Uterus (tissue), 4 donors: ENCODE results near the gene KREMEN2. TPM values are rescaled to one million over a fixed set of nuclear protein-coding genes. Genes with fewer than 3 reads are reported as not detected.

ENCODE experiments used
- DNase-seq, 2 donors: peaks; one replicate each; pipeline ENCODE4 v3.0.0-alpha.2; 2019 to 2020
- H3K27ac ChIP-seq, 2 donors: fragments of 200-600 bp; sonication (generic); 1 replicate in 1 of 2; 2 replicates in 1 of 2; pipeline ENCODE4 v1.5.1; 2016 to 2018
- H3K27me3 ChIP-seq, 2 donors: fragments of 200-600 bp; sonication (generic); one replicate each; pipeline ENCODE4 v1.5.1; 2018 to 2019; ENCODE audit warnings: control low read depth in 1 of 2
- H3K36me3 ChIP-seq, 2 donors: fragments of 200-600 bp; sonication (generic); one replicate each; pipeline ENCODE4 v1.5.1; 2019; ENCODE audit warnings: control low read depth in 1 of 2
- H3K4me1 ChIP-seq, 2 donors: fragments of 200-600 bp; sonication (generic); one replicate each; pipeline ENCODE4 v1.5.1; 2018 to 2019; ENCODE audit warnings: control low read depth in 1 of 2
- H3K4me3 ChIP-seq, 2 donors: fragments of 200-600 bp; sonication (generic); 1 replicate in 1 of 2; 2 replicates in 1 of 2; pipeline ENCODE4 v1.5.1; 2018 to 2019; ENCODE audit warnings: mild to moderate bottlenecking in 1 of 2
- H3K9me3 ChIP-seq, 2 donors: fragments of 200-600 bp; sonication (generic); one replicate each; pipeline ENCODE4 v1.5.1; 2019; ENCODE audit warnings: control low read depth in 1 of 2
- POLR2A ChIP-seq, 2 donors: fragments of 450-650 bp; IDR thresholded peaks; one replicate each; pipeline ENCODE4 v1.6.1; 2016; ENCODE audit warnings: antibody characterized with exemption in 2 of 2, mild to moderate bottlenecking in 1 of 2, moderate library complexity in 1 of 2
- intact Hi-C: fragments of 100-400 bp; cut with DNase I; formaldehyde crosslinking; loops from one replicate; pipeline ENCODE4 v1.15.1; 2023; ENCODE audit warnings: low total_unique reads
- total RNA-seq, 4 donors: library from RNA; depleted of rRNA in 3 of 4; stranded (reverse); fragments of >200 nt in 3 of 4; gene quantifications; one replicate each; pipeline versions ENCODE4 v1.1.0 to v1.2.4, GENCODE V29; 2014 to 2023
- TF ChIP-seq, protein P1 (sequence below), 4 experiments: fragments of 200-600 bp in 2 of 4; fragments of 450-650 bp in 2 of 4; sonication (generic) in 2 of 4; IDR thresholded peaks; one replicate each; pipeline ENCODE4 v1.5.1; 2016 to 2019; ENCODE audit warnings: antibody characterized with exemption in 4 of 4, mild to moderate bottlenecking in 2 of 4, moderate library complexity in 1 of 4
- donor health status: DM: yes; HTN: yes; CAD: no.

KREMEN2 gene
- total RNA-seq, 4 donors from 2014 or later: 0.41 TPM; not detected in 3

DNA sequence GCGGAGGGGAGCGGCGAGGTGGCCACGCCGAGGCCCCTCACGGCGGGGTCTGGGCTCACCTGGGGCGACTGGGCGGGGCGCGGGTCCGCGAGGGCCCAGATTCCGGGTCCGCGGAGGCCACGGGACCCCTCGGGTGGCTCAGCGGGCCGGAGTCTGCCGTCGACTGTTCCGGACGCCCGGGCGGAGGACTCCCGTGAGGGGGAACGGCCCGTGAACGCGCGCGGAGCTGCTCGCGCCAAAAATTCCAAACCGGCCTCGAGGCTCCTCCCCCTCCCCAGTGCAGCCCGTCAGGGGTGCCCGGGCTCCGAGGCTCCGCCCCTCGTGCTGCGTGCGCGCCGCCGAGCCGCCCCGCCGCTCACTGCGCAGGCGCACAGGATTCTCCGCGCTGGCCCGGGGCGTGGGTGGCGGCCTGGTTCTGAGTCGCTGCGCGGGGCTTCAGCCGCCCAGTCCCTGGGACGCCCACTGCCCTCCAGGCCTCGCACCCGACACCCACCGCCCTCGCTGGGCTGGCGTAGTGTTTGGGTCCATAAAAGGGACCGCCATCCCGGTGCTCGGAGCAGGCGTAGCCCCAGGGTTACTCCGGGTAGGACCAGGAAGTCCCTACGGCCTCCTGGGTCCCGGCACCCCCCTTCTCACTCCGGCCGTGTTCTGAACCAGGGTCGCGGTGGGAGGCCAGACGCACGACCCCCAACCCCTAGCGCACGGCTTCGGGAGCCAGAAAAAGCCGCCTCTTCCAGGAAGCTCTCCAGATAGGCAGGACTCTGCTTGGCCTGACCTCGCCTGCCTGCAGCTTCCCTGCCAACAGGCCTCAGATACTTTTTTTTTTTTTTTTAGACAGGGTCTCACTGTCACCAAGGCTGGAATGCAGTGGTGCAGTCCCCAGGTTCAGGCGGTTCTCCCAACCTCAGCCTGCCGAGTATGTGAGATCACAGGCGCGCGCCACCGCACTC is 16.4 kb downstream of the KREMEN2 start, which contains the start of gene PKMYT1:
Gene PKMYT1 (minus strand): TSS at position 220 of the 950 bp plus-strand sequence. CDS start 789 bp downstream, outside the sequence.
- peak; percentile 72 to 98 for TF ChIP-seq POLR2A (IDR thresholded peaks at IDR 0.05)
- TF ChIP-seq, protein P1, sequence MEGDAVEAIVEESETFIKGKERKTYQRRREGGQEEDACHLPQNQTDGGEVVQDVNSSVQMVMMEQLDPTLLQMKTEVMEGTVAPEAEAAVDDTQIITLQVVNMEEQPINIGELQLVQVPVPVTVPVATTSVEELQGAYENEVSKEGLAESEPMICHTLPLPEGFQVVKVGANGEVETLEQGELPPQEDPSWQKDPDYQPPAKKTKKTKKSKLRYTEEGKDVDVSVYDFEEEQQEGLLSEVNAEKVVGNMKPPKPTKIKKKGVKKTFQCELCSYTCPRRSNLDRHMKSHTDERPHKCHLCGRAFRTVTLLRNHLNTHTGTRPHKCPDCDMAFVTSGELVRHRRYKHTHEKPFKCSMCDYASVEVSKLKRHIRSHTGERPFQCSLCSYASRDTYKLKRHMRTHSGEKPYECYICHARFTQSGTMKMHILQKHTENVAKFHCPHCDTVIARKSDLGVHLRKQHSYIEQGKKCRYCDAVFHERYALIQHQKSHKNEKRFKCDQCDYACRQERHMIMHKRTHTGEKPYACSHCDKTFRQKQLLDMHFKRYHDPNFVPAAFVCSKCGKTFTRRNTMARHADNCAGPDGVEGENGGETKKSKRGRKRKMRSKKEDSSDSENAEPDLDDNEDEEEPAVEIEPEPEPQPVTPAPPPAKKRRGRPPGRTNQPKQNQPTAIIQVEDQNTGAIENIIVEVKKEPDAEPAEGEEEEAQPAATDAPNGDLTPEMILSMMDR (IDR thresholded peaks at IDR 0.05): peak in 1 of 4 experiments; percentile 10
- intact Hi-C loops: no loop called here
- H3K27me3 ChIP-seq: no peaks in the 10 kb centered on the region
- H3K27ac ChIP-seq: peak within 1 kb of the TSS; percentile 76 to 86
- no peaks in the 10 kb centered on the region for H3K36me3 ChIP-seq
- no peaks in the 10 kb centered on the region for H3K9me3 ChIP-seq
- peaks cover 0 to 13% of the 10 kb centered on the region in 2 donors for H3K4me1 ChIP-seq
- peak within 1 kb of the TSS; percentile 69 to 78 for H3K4me3 ChIP-seq
- peak; percentile 84 to 94 for DNase-seq

DNA sequence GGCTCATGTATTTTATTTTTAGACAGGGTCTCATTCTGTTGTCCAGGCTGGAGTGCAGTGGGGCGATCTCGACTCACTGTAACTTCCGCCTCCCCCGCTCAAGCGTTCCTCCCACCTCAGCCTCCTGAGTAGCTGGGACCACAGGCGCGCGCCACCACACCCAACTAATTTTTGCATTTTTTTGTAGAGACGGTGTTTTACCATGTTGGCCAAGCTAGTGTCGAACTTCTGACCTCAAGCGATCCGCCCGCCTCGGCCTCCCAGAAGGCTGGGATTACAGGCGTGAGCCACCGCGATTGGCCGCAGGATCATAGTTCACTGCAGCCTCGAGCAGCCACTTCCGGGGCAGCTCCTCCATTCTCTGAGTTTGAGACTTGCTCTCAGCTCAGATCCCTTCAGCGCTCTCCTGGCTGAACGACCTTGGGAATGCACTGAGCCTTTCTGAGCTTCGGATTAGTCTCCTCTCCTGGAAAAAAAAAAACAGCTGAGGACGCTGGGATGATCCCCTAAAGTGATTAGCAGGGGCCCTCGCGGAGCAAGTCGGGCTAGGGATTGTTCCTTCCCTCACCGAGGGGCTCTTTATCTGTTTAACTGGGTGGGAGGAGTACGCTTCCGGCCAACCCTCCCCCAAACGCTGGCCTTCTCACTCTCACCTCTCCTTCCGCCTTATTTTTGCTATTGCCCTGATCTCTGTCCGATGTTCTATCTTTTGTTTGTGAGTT is 17.3 kb downstream of the KREMEN2 start:
- Histone ChIP-seq H3K4me1 (peaks cover 0 to 13% of the 10 kb centered on the region in 2 donors), H3K27ac (no peak overlapping the region)
- no peak for DNase-seq

DNA sequence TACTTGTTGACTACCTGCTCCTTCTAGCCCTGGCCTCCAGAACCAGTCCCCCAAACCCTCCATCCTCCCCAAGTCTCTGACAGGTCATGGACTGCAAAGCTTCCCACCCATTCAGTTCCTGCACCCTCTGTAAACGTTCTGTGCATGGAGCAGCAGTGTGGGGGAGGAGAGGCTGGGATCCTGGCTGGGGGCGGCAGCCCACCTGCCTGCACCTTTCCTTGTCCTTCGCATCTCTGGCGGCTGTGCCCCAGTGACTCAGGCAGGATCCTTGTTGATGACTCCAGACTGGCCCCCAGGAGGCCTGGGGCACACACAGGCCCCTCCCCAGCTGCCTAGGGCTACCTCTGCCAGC is 17.8 kb downstream of the KREMEN2 start:
- H3K4me1 ChIP-seq: peaks cover 0 to 13% of the 10 kb centered on the region in 2 donors
- intact Hi-C loops: no loop called here
- no peaks in the 10 kb centered on the region for H3K36me3 ChIP-seq
- no peak for TF ChIP-seq POLR2A (IDR thresholded peaks at IDR 0.05)
- TF ChIP-seq, protein P1 (IDR thresholded peaks at IDR 0.05): no peak
- H3K27me3 ChIP-seq: no peaks in the 10 kb centered on the region
- no peak overlapping the region for H3K27ac ChIP-seq
- H3K4me3 ChIP-seq: no peak overlapping the region
- H3K9me3 ChIP-seq: no peaks in the 10 kb centered on the region
- no peak for DNase-seq

More for the DNA sequence above, 17.3 kb downstream of the KREMEN2 start:
- no peak for TF ChIP-seq POLR2A (IDR thresholded peaks at IDR 0.05)
- TF ChIP-seq, protein P1 (IDR thresholded peaks at IDR 0.05): no peak
- peak overlapping the region; percentile 69 to 78 for H3K4me3 ChIP-seq
- no peaks in the 10 kb centered on the region for H3K36me3 ChIP-seq
- intact Hi-C loops: no loop called here
- H3K9me3 ChIP-seq: no peaks in the 10 kb centered on the region
- H3K27me3 ChIP-seq: no peaks in the 10 kb centered on the region

DNA sequence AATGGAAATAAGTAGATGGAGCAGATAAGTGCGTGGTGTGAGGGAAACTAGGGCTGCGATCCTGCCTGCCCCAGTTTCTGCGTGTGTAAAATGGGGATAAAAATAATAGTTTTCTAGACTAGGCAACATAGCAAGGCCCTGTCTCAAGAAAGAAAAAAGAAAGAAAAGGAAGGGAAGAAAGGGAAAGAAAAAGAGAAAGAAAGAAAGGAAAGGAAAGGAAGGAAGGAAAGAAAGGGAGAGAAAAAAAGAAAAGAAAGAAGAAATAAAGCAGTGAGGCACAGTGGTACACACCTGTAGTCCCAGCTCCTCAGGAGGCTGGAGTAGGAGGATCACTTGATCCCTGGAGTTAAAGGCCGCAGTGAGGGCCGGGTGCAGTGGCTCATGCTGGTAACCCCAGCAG is 18.3 kb downstream of the KREMEN2 start:
- intact Hi-C loops: no loop called here

More for the DNA sequence above, 18.3 kb downstream of the KREMEN2 start:
- no peaks in the 10 kb centered on the region for H3K36me3 ChIP-seq
- no peak overlapping the region for H3K4me3 ChIP-seq
- H3K27me3 ChIP-seq: no peaks in the 10 kb centered on the region
- TF ChIP-seq, protein P1 (IDR thresholded peaks at IDR 0.05): no peak
- TF ChIP-seq POLR2A (IDR thresholded peaks at IDR 0.05): no peak
- no peak for DNase-seq
- no peaks in the 10 kb centered on the region for H3K9me3 ChIP-seq
- peaks cover 0 to 13% of the 10 kb centered on the region in 2 donors for H3K4me1 ChIP-seq
- no peak overlapping the region for H3K27ac ChIP-seq
